Trophoblast cell (in vitro differentiated cells and primary cell): ENCODE measurements around the gene MGRN1.

Experiments
- DNase-seq, 2 donors: peaks; one replicate each; pipeline ENCODE4 v3.0.0-alpha.2; 2016
- H2AFZ ChIP-seq: 2 replicates; pipeline ENCODE4 v1.6.1; 2013; ENCODE audit warnings: low read length, moderate library complexity, mild to moderate bottlenecking; ENCODE audit not compliant: insufficient read depth, poor library complexity
- H2AK5ac ChIP-seq: 2 replicates; pipeline ENCODE4 v1.6.1; 2013; ENCODE audit warnings: mild to moderate bottlenecking, low read length
- H2BK120ac ChIP-seq: 2 replicates; pipeline ENCODE4 v1.6.1; 2013; ENCODE audit warnings: low read length, mild to moderate bottlenecking, moderate library complexity; ENCODE audit not compliant: insufficient read depth, poor library complexity
- H2BK12ac ChIP-seq: 2 replicates; pipeline ENCODE4 v1.6.1; 2013; ENCODE audit warnings: mild to moderate bottlenecking, low read length, moderate library complexity
- H2BK5ac ChIP-seq: 2 replicates; pipeline ENCODE4 v1.6.1; 2013; ENCODE audit warnings: low read length, low read depth, moderate library complexity, mild to moderate bottlenecking; ENCODE audit not compliant: poor library complexity
- H3K14ac ChIP-seq: 2 replicates; pipeline ENCODE4 v1.6.1; 2013; ENCODE audit warnings: mild to moderate bottlenecking, low read length
- H3K18ac ChIP-seq: 2 replicates; pipeline ENCODE4 v1.6.1; 2013; ENCODE audit warnings: mild to moderate bottlenecking, low read length
- H3K23ac ChIP-seq: 2 replicates; pipeline ENCODE4 v1.6.1; 2013; ENCODE audit warnings: low read length
- H3K27ac ChIP-seq: 2 replicates; pipeline ENCODE4 v1.5.1; 2013; ENCODE audit warnings: low read depth, mild to moderate bottlenecking, inconsistent platforms, low read length, moderate library complexity
- H3K27me3 ChIP-seq: 2 replicates; pipeline ENCODE4 v1.6.1; 2013; ENCODE audit warnings: inconsistent platforms, mild to moderate bottlenecking, low read length, moderate library complexity; ENCODE audit not compliant: insufficient read depth
- H3K36me3 ChIP-seq, 2 experiments: 1 replicate in 1 of 2; 2 replicates in 1 of 2; pipeline ENCODE4 v1.6.1; 2013; ENCODE audit warnings: low read length in 2 of 2, mild to moderate bottlenecking in 2 of 2, moderate library complexity in 1 of 2; ENCODE audit not compliant: insufficient read depth in 2 of 2, control insufficient read depth in 1 of 2
- H3K4ac ChIP-seq: 2 replicates; pipeline ENCODE4 v1.6.1; 2013; ENCODE audit warnings: low read depth, mild to moderate bottlenecking, low read length, moderate library complexity
- H3K4me1 ChIP-seq, 2 experiments: 1 replicate in 1 of 2; 2 replicates in 1 of 2; pipeline ENCODE4 v1.6.1; 2013; ENCODE audit warnings: low read length in 2 of 2, mild to moderate bottlenecking in 2 of 2, moderate library complexity in 1 of 2; ENCODE audit not compliant: insufficient read depth in 2 of 2, control insufficient read depth in 1 of 2
- H3K4me2 ChIP-seq: 2 replicates; pipeline ENCODE4 v1.6.1; 2013; ENCODE audit warnings: inconsistent platforms, mild to moderate bottlenecking, low read length, moderate library complexity
- H3K4me3 ChIP-seq: 2 replicates; pipeline ENCODE4 v1.5.1; 2013; ENCODE audit warnings: mild to moderate bottlenecking, low read depth, low read length, inconsistent platforms
- H3K79me1 ChIP-seq: one replicate; pipeline ENCODE4 v1.6.1; 2013; ENCODE audit warnings: low read length
- H3K79me2 ChIP-seq: 2 replicates; pipeline ENCODE4 v1.6.1; 2013; ENCODE audit warnings: low read length, mild to moderate bottlenecking; ENCODE audit not compliant: control insufficient read depth, insufficient read depth, poor library complexity
- H3K9ac ChIP-seq: 2 replicates; pipeline ENCODE4 v1.6.1; 2013; ENCODE audit warnings: mild to moderate bottlenecking, low read length
- H3K9me3 ChIP-seq: 2 replicates; pipeline ENCODE4 v1.6.1; 2013; ENCODE audit warnings: low read depth, mild to moderate bottlenecking, control low read depth, inconsistent platforms, low read length; ENCODE audit not compliant: insufficient read depth
- H4K12ac ChIP-seq: 2 replicates; pipeline ENCODE4 v1.6.1; 2013; ENCODE audit warnings: low read depth, mild to moderate bottlenecking, low read length, moderate library complexity
- H4K8ac ChIP-seq: 2 replicates; pipeline ENCODE4 v1.6.1; 2013; ENCODE audit warnings: low read depth, mild to moderate bottlenecking, low read length, moderate library complexity
- H4K91ac ChIP-seq: one replicate; pipeline ENCODE4 v1.6.1; 2013; ENCODE audit warnings: low read depth, mild to moderate bottlenecking, low read length, moderate library complexity
- WGBS: extraction: QIAGEN DNeasy Blood & Tissue Kit; methylation state at CpG from one replicate; pipeline ENCODE4 v1.1.7; 2013; ENCODE audit warnings: missing lambda C conversion rate; ENCODE audit not compliant: insufficient read length, insufficient coverage; ENCODE audit errors: extremely low coverage; 5-methylcytosine and 5-hydroxymethylcytosine counted together

MGRN1 gene

GRCh38 chr16:4696905-4697847 lies 72.5 kb downstream of the MGRN1 start:
- Histone ChIP-seq H2BK120ac (no peak overlapping the region), H2BK12ac (no peak overlapping the region), H3K27ac (no peak overlapping the region), H4K91ac (no peak overlapping the region), H4K8ac (no peak overlapping the region), H2BK5ac (no peak overlapping the region), H3K4me2 (no peak overlapping the region), H3K23ac (no peak overlapping the region), H3K18ac (no peak overlapping the region), H4K12ac (no peak overlapping the region), H3K36me3 (peaks cover 69% of the 10 kb centered on the region in 2 experiments), H2AFZ (no peak overlapping the region), H3K4me3 (no peak overlapping the region), H3K9me3 (peaks cover 4% of the 10 kb centered on the region), H3K4me1 (peaks cover 3 to 12% of the 10 kb centered on the region in 2 experiments), H3K4ac (no peak overlapping the region), H3K79me1 (peaks cover 7% of the 10 kb centered on the region), H3K14ac (no peak overlapping the region), H3K79me2 (peaks cover 6% of the 10 kb centered on the region), H3K27me3 (no peaks in the 10 kb centered on the region), H2AK5ac (no peak overlapping the region), H3K9ac (no peak overlapping the region)
- WGBS, result no CpG with 5 or more reads among the region's 33 CpGs
- DNase-seq, result no peak

GRCh38 chr16:4697848-4698291 lies 73.2 kb downstream of the MGRN1 start:
- Histone ChIP-seq H3K23ac (no peak overlapping the region), H3K4me1 (peaks cover 3 to 7% of the 10 kb centered on the region in 2 experiments), H3K4me2 (no peak overlapping the region), H4K12ac (no peak overlapping the region), H3K4me3 (no peak overlapping the region), H2AK5ac (no peak overlapping the region), H3K79me1 (peaks cover 7% of the 10 kb centered on the region), H3K36me3 (peaks cover 71 to 72% of the 10 kb centered on the region in 2 experiments), H2AFZ (no peak overlapping the region), H4K8ac (no peak overlapping the region), H3K79me2 (peaks cover 6% of the 10 kb centered on the region), H3K9me3 (peaks cover 5% of the 10 kb centered on the region), H3K9ac (no peak overlapping the region), H4K91ac (no peak overlapping the region), H3K4ac (no peak overlapping the region), H3K18ac (no peak overlapping the region), H2BK120ac (no peak overlapping the region), H2BK5ac (no peak overlapping the region), H3K27ac (no peak overlapping the region), H2BK12ac (no peak overlapping the region), H3K27me3 (no peaks in the 10 kb centered on the region), H3K14ac (no peak overlapping the region)
- WGBS, result no CpG with 5 or more reads among the region's 9 CpGs
- no peak for DNase-seq

- H3K27ac ChIP-seq, result no peak overlapping the region
- H3K18ac ChIP-seq, result no peak overlapping the region
- no peaks in the 10 kb centered on the region for H3K27me3 ChIP-seq
- peaks cover 4% of the 10 kb centered on the region for H3K79me2 ChIP-seq
- no peak overlapping the region for H2AK5ac ChIP-seq
- no peak overlapping the region for H2BK12ac ChIP-seq
- peaks cover 0 to 4% of the 10 kb centered on the region in 2 experiments for H3K4me1 ChIP-seq
- H4K91ac ChIP-seq, result no peak overlapping the region
- H3K9ac ChIP-seq, result no peak overlapping the region
- no peak overlapping the region for H3K23ac ChIP-seq
- no peak overlapping the region for H3K4ac ChIP-seq
- peaks cover 4% of the 10 kb centered on the region for H3K79me1 ChIP-seq
- WGBS, result no CpG with 5 or more reads among the region's 36 CpGs
- no peak overlapping the region for H3K4me3 ChIP-seq
- H3K9me3 ChIP-seq, result peaks cover 5% of the 10 kb centered on the region
- H2AFZ ChIP-seq, result no peak overlapping the region
- no peak for DNase-seq
- H3K36me3 ChIP-seq, result peaks cover 71 to 72% of the 10 kb centered on the region in 2 experiments
- H4K12ac ChIP-seq, result no peak overlapping the region
- H2BK120ac ChIP-seq, result no peak overlapping the region
- H3K14ac ChIP-seq, result no peak overlapping the region
- no peak overlapping the region for H4K8ac ChIP-seq
- no peak overlapping the region for H2BK5ac ChIP-seq
- H3K4me2 ChIP-seq, result no peak overlapping the region
Observed at GRCh38 chr16:4698321-4699045, 73.9 kb downstream of the MGRN1 start.

GRCh38 chr16:4699046-4699556 lies 74.5 kb downstream of the MGRN1 start:
- H3K27ac ChIP-seq, result no peak overlapping the region
- no peak overlapping the region for H2BK120ac ChIP-seq
- peaks cover 0 to 4% of the 10 kb centered on the region in 2 experiments for H3K4me1 ChIP-seq
- H3K14ac ChIP-seq, result no peak overlapping the region
- H3K4me3 ChIP-seq, result no peak overlapping the region
- no peak overlapping the region for H3K4ac ChIP-seq
- H3K23ac ChIP-seq, result no peak overlapping the region
- no peaks in the 10 kb centered on the region for H3K79me2 ChIP-seq
- H3K27me3 ChIP-seq, result no peaks in the 10 kb centered on the region
- no peak overlapping the region for H4K8ac ChIP-seq
- no peak overlapping the region for H2AFZ ChIP-seq
- H2BK5ac ChIP-seq, result no peak overlapping the region
- peaks cover 3% of the 10 kb centered on the region for H3K9me3 ChIP-seq
- no peak overlapping the region for H3K18ac ChIP-seq
- no CpG with 5 or more reads among the region's 19 CpGs for WGBS
- H2BK12ac ChIP-seq, result no peak overlapping the region
- no peak overlapping the region for H3K9ac ChIP-seq
- no peak overlapping the region for H3K4me2 ChIP-seq
- H3K36me3 ChIP-seq, result peaks cover 75 to 76% of the 10 kb centered on the region in 2 experiments
- no peaks in the 10 kb centered on the region for H3K79me1 ChIP-seq
- no peak overlapping the region for H4K91ac ChIP-seq
- no peak for DNase-seq
- no peak overlapping the region for H4K12ac ChIP-seq
- H2AK5ac ChIP-seq, result no peak overlapping the region
